ELF-1 (cell line): Measurements from ENCODE around the gene PASD1.
A peak's percentile ranks its signal among the peaks of the same experiment; 100 is the strongest.
"Not testable (repeated sequence)": the region's sequence is repeated elsewhere in the genome, so short reads cannot be mapped to it uniquely, and the experiment has no call there.

ENCODE experiments used
- DNase-seq: peaks from one replicate; pipeline ENCODE4 v3.0.0-alpha.2; 2016; ENCODE audit warnings: low read depth, low spot score

Gene PASD1, protein sequence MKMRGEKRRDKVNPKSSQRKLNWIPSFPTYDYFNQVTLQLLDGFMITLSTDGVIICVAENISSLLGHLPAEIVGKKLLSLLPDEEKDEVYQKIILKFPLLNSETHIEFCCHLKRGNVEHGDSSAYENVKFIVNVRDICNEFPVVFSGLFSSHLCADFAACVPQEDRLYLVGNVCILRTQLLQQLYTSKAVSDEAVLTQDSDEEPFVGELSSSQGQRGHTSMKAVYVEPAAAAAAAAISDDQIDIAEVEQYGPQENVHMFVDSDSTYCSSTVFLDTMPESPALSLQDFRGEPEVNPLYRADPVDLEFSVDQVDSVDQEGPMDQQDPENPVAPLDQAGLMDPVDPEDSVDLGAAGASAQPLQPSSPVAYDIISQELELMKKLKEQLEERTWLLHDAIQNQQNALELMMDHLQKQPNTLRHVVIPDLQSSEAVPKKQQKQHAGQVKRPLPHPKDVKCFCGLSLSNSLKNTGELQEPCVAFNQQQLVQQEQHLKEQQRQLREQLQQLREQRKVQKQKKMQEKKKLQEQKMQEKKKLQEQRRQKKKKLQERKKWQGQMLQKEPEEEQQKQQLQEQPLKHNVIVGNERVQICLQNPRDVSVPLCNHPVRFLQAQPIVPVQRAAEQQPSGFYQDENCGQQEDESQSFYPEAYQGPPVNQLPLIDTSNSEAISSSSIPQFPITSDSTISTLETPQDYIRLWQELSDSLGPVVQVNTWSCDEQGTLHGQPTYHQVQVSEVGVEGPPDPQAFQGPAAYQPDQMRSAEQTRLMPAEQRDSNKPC

GRCh38 chrX:151563449-151563848 lies at the start of gene PASD1:
TSS of gene PASD1 (plus strand) at chrX:151563675. CDS start at chrX:151601554, 37,879 bp downstream.
- no peak for DNase-seq

GRCh38 chrX:151515237-151515636 lies 48.2 kb upstream of the PASD1 start:
- DNase-seq: no peak

- peak; percentile 13 for DNase-seq
These were observed 46.8 kb upstream of the PASD1 start for GRCh38 chrX:151516538-151517187.

DNA sequence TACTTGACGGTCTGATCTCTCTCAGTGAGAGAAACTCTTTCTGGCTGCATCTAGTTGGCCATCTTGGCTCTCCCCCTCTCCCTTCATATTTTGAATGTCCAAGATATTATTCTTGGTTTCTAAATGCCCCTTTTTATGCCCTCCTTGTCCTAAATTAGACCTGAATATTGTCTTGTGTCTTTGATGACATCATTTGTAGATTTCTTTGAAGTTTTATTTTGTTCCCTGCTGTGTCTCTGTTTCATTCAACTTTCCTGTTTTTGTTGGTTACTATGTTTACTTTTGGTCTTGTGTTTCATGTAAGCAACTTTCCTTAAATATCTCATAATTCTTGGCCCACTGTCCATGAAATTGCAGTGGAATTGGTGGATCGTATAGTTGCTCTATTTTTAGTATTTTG lies 46.1 kb upstream of the PASD1 start:
- DNase-seq: no peak

GRCh38 chrX:151523351-151523750 lies 40.1 kb upstream of the PASD1 start:
- peak; percentile 8 for DNase-seq

DNA sequence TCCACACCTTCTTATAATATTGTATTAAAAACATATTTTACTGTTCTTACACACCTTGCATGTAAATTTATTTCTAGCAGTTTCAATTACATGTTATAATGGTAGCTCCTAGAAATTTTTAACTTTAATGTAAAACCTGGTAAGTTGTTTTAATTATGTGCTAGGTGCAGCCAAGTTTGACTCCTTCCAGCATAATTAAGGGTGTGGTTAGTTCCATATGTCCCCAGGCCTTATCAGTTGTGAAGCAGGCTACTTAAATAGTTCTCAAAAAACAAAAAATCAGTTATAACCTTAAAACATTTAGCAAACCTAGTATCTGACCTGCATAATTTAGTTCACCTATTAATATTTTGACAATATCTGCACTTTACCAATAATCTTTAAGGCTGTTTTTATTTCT lies 26.9 kb upstream of the PASD1 start:
- no peak for DNase-seq

GRCh38 chrX:151537572-151537971 lies 25.9 kb upstream of the PASD1 start:
- DNase-seq: no peak

- no peak for DNase-seq
These were observed 25.0 kb upstream of the PASD1 start for GRCh38 chrX:151538190-151539122.

- DNase-seq: no peak
These were observed 19.8 kb upstream of the PASD1 start for GRCh38 chrX:151543706-151544105.

GRCh38 chrX:151546226-151546625 lies 17.2 kb upstream of the PASD1 start:
- peak; percentile 64 for DNase-seq

DNA sequence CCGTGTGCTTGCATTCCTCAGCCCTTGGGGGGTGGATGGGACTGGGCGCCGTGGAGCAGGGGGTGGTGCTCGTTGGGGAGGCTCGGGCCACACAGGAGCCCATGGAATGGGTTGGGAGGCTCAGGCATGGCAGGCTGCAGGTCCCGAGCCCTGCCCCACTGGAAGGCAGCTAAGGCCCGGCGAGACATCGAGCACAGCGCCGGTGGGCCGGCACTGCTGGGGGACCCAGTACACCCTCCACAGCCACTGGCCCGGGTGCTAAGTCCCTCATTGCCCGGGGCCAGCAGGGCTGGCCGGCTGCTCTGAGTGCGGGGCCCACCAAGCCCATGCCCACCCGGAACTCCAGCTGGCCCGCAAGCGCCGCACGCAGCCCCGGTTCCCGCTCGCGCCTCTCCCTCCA lies 12.3 kb upstream of the PASD1 start:
- not testable (repeated sequence) for DNase-seq

DNA sequence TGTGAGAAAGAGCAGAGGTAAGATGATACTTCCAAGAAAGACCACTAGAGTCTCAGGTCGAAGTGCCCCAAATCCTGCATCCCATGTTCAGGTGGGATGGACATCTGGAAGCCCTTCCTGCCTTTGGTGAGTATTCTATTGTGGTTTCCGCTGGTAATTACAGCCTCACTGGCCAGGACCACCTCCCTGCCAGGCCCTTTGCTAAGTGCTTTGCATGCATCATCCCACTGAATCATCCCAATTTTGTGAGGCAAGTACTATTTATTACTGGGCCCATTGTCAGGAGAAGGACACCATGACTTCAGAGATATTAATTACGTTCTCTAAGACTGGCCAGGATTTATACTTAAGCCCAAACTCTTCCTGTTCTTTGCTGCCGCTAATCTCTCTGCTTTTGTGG lies 10.7 kb upstream of the PASD1 start:
- no peak for DNase-seq

- not testable (repeated sequence) for DNase-seq
These were observed 8.2 kb upstream of the PASD1 start for GRCh38 chrX:151555301-151555700.

DNA sequence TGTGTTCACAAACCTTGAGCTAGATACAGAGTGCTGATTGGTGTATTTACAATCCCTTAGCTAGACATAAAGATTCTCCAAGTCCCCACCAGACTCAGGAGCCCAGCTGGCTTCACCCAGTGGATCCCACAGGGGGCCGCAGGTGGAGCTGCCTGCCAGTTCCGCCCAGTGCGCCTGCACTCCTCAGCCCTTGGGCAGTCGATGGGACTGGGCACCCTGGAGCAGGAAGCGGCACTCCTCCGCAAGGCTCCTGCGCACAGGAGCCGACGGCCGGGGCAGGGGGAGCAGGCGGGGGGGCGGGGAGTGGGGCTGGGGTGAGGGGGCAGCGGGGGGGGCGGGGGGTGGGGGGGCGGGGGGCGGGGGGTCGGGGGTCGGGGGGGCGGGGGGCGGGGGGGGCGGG lies 990 bp upstream of the PASD1 start:
- not testable (repeated sequence) for DNase-seq

DNA sequence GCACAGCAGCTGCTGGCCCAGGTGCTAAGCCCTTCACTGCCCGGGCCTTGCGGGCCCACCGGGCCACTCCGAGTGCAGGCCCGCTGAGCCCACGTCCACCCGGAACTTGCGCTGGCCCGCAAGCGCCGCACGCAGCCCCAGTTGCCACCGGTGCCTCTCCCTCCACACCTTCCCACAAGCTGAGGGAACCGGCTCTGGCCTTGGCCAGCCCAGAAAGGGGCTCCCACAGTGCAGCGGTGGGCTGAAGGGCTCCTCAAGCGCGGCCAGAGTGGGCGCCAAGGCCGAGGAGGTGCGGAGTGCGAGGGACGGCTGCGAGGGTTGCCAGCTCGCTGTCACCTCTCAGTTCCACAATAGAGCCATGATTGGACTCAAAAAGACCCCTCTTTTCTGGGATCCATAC lies 472 bp upstream of the PASD1 start:
- DNase-seq: not testable (repeated sequence)

GRCh38 chrX:151564035-151564434 lies 560 bp downstream of the PASD1 start:
- no peak for DNase-seq

DNA sequence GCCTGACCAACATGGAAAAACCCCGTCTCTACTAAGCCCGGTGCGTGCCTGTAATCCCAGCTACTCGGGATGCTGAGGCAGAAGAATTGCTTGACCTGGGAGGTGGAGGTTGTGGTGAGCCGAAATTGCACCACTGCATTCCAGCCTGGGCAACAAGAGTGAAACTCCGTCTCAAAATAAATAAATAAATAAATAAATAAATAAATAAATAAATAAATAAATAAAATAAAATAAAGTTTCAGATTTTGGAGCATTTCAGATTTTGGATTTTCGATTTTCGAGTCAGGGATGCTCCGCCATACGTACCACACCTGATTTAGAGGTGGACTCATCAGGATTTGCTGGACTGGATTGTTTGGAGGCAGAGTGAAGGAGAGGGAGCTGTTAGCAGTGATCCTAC lies 3.4 kb downstream of the PASD1 start:
- not testable (repeated sequence) for DNase-seq

GRCh38 chrX:151570561-151570960 lies 7.1 kb downstream of the PASD1 start:
- no peak for DNase-seq

DNA sequence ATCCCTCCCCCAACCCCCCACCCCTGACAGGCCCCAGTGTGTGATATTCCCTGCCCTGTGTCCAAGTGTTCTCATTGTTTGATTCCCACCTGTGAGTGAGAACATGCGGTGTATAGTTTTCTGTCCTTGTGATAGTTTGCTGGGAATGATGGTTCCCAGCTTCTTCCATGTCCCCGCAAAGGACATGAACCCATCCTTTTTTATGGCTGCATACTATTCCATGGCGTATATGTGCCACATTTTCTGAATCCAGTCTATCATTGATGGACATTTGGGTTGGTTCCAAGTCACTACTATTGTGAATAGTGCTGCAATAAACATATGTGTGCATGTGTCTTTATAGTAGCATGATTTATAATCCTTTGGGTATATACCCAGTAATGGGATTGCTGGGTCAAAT lies 29.9 kb downstream of the PASD1 start:
- DNase-seq: not testable (repeated sequence)

DNA sequence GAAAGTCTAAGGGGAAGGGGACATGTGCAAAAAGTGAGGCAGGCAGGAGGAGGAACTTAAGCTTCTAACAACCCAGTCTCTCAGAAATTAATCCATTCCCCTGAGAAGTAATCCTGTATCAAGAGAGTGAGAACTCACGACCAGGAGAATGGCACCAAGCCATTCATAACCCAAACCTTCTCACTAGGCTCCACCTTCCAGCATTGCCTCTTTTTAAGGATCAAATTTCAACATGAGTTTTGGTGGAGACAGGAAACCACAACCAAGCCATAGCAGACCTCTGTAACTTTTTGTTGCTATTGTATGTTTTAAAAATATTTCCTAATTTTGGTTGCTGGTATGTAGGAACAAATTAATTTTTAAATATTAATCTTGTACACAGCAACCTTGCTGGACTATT lies 32.8 kb downstream of the PASD1 start:
- DNase-seq: no peak

DNA sequence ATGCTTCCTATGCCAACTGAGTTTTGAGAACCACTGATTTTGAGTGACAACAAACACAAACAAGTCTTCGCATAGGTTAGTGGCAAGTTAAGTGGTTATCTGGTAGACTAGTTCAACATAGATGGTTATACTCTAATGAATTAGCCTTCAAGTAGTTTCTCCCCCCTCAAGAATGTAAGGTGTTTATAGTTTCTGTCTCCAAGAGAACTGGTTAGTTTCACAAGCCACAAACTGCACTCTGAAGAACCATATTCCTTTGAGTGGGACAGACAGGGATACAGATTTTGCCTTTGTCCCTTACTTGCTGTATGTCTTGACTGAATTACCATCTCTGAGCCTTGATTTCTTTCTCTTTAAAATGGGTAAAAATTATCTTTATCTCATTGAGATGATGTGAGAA lies 41.5 kb downstream of the PASD1 start:
- no peak for DNase-seq
